CD4-positive, alpha-beta T cell treated with Interleukin-6 for 4 hours (primary cell): ENCODE data around the gene DHX8.
"Not testable (repeated sequence)": the region's sequence is repeated elsewhere in the genome, so short reads cannot be mapped to it uniquely, and the experiment has no call there.

Experiments used
- DNase-seq: peaks from one replicate; pipeline ENCODE4 v3.0.0-alpha.2; 2020; ENCODE audit warnings: mixed read lengths

The DHX8 gene

DNA sequence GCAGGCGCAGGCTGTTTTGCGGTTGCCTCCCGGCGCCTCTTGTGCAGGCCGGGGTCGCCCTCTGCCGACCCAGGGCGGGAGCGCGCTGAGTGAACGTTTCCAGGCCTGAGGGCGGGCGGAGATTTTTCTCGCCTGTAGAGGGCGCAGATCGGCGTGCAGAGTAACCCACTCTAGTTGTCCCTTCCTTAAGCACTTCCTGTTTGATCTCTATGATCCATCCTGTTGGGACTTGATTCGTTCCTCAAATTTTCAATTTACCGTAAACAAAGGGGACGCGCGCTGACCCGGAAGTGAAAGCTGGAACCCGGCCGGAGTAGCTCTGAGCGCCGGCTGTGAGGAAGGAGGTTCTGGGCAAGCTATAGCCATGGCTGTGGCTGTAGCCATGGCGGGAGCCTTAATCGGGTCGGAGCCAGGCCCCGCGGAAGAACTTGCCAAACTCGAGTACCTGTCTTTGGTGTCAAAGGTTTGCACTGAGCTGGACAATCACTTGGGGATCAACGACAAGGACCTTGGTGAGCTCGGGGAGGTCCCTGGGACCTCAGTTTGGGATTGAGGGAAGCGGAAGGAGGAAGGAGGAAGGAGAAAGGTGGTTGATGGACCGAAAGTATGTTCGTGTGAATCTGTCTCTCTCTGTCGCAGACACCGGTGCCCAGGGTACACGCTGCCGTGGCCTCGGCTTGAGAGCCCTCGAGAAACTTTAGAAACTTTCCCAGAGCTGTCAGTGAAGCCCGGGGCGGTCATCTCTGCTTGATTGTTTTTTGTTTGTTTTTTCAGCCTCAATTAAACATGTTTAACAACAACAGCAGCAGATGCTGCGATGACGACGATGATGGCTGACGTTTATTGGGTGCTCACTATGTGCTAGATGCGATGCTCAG lies at the start of gene DHX8:
Gene DHX8, plus strand, starts transcription at position 302 of the 878 bp plus-strand sequence. Its CDS starts 63 bp downstream, at position 365.
- peak; percentile 98 for DNase-seq

GRCh38 chr17:43434902-43435319 lies 48.9 kb upstream of the DHX8 start:
- no peak for DNase-seq

DNA sequence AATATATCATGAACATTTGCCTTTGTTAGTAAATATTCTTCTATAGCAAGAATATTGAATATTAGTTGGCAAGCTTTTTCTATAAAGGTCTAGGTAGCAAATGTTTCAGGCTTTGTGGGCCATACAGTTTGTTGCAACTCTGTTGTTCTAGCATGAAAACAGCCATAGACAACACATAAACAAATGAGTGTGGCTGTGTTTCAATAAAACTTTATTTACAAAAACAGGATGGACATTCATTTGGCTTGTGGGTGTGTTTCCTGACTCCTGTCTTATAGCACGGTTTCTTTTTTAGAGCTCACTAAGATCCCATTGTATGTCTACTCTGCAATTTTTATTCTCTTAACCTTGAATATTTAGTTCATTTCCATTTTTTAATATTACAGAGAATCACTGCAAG lies 46.0 kb upstream of the DHX8 start:
- DNase-seq, result no peak

GRCh38 chr17:43438626-43439025 lies 45.1 kb upstream of the DHX8 start:
- no peak for DNase-seq

- no peak for DNase-seq
Measured at GRCh38 chr17:43439041-43439440, 44.7 kb upstream of the DHX8 start.

GRCh38 chr17:43442711-43443110 lies 41.1 kb upstream of the DHX8 start:
- DNase-seq, result no peak

- DNase-seq, result no peak
Measured at GRCh38 chr17:43443381-43443780, 40.4 kb upstream of the DHX8 start.

GRCh38 chr17:43444223-43445008 lies 39.4 kb upstream of the DHX8 start:
- no peak for DNase-seq

GRCh38 chr17:43445009-43445589 lies 38.7 kb upstream of the DHX8 start:
- no peak for DNase-seq

- no peak for DNase-seq
Measured at GRCh38 chr17:43446773-43447172, 37.0 kb upstream of the DHX8 start.

GRCh38 chr17:43448720-43449469 lies 34.9 kb upstream of the DHX8 start:
- no peak for DNase-seq

- DNase-seq, result no peak
Measured at GRCh38 chr17:43449470-43450248, 34.1 kb upstream of the DHX8 start.

DNA sequence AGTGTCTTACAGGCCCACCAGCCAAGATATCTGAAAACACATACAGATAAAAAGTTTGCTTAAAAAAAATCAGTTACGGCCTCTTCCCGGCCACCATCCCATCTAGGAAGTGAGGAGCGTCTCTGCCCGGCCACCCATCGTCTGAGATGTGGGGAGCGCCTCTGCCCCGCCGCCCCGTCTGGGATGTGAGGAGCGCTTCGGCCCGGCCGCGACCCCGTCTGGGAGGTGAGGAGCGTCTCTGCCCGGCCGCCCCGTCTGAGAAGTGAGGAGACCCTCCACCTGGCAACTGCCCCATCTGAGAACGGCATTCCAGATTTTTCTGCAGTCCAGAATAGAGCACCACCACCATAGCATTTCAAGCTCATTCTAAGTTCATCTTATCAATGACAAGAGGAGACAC lies 33.0 kb upstream of the DHX8 start:
- not testable (repeated sequence) for DNase-seq

DNA sequence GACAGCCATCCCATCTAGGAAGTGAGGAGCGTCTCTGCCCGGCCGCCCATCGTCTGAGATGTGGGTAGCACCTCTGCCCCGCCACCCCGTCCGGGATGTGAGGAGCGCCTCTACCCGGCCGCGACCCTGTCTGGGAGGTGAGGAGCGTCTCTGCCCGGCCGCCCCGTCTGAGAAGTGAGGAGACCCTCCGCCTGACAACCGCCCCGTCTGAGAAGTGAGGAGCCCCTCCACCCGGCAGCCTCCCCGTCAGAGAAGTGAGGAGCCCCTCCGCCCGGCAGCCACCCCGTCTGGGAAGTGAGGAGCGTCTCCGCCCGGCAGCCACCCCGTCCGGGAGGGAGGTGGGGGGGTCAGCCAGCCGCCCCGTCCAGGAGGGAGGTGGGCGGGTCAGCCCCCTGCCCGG lies 32.0 kb upstream of the DHX8 start:
- not testable (repeated sequence) for DNase-seq

DNA sequence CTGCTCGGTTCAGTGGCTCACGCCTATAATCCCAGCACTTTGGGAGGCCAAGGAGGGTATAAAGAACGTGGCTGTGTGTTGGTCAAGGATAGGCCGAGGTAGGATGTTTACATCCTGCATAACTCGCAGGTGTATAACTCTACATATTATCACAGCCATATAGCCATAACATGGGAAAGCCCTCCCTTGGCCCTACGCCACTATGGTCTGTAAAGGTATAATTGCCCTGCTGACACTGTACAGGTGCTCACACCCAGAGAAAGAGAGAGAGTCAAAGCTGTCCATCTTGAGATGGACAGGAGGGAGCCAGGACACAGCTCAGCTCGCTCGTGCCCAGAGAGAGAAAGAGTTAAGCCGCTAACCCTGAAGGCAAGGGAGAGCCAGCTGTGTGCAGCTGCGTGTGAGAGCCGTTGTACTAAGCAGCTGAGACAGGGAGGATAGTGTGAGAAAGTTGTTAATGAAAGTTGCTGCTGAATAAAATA lies 30.4 kb upstream of the DHX8 start:
- DNase-seq, result no peak

DNA sequence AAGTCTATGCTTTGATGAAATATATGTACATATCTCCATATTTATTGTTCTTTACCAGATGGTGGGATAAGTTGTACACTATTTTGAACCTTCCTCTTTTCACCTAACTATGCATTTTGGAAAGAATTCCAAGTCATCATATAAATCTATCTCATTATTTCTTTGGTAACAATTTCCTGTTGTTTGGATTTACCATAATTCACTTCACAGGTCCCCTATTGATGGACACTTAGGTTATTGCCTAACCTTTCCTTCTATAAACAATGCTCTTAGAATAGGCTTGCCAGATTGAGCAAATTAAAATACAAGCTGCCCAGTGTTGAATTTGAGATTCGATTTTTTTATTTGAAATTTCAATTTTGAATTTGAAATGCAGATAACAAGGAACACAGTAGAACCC lies 28.9 kb upstream of the DHX8 start:
- DNase-seq, result no peak

DNA sequence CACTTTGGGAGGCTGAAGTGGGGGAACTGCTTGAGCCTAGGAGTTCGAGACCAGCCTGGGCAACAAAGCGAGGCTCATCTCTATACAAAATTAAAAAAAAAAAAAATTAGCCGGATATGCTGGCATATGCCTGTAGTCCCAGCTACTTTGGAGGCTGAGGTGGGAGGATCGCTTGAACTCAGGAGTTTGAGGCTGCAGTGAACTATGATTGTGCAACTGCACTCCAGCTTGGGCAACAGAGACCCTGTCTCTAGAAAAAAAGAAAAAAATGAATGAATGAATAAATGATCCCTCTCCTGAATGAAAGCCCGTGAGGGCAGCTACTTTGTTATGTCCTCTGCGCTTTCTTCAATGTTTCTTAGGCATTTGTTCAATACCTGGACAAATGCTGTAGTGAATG lies 27.7 kb upstream of the DHX8 start:
- DNase-seq, result no peak

DNA sequence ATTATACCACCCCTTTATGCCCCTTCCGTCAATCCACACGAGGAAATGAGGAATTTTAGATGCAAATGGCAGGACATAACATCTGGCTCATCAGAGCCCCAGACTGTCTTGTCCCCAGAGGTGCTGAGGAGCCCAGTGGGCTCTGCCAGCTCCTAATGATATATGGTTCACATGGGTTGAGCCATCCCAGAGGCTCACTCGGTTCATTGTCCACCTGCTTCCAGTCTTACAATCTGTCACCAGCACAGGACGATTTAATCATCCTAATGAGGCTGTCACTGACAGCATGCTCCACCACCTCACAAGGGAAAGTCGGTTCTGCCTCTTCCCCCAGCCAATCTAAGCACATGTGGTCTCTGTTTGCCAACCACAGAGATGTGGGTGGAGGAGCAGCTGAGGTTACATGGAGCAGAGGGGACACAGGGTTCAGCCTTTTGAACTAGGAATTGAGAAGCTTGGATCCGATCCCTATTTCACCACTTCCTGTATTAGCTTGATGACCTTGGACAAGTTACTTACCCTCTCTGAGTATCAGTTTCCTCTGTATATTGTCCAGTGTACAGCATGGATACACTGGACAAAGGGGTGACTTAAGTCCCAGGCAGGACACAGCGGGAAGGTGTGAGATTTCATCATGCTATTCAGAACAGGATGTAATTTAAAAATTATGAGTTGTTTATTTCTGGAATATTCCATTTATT lies 27.0 kb upstream of the DHX8 start:
- DNase-seq, result no peak

- no peak for DNase-seq
Measured at GRCh38 chr17:43457362-43457692, 26.4 kb upstream of the DHX8 start.

DNA sequence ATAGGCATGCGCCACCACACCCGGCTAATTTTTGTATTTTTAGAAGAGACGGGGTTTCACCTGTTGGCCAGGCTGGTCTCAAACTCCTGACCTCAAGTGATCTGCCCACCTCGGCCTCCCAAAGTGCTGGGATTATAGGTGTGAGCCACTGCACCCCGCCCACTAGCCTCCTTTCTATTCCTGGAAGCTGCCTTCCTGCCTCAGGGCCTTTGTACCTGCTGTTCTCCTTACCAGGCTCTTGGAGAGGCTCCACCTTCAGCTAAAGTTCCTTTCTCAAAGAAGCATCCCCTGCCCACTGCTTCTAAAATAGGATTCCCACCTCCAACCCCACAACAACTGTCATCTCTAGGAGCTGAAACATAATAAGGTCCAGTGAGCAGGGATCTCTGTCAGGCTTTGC lies 23.9 kb upstream of the DHX8 start:
- not testable (repeated sequence) for DNase-seq

DNA sequence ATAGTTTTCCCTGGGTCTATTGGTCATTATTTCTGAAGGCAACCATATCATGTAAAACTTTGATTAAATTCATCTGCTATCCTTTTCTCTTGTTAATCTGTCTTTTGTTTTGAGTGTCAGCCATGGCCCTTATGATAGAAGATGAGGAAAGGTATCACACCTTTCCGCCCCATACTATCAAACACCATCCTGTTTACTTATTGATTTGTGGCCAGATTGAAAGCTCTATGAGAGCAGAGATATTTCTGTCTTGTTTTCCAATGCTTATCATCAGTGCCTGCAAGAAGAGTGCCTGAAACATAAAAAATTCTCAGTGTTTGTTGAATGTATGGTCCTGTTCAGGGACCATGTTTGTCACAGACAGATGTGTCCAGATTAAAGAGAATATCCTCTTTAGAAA lies 22.6 kb upstream of the DHX8 start:
- no peak for DNase-seq
